Activated naive CD8-positive, alpha-beta T cell treated with anti-CD3 and anti-CD28 coated beads for 36 hours (primary cell): ENCODE results near the gene NPAS2. TPM values are rescaled to one million over a fixed set of nuclear protein-coding genes. Genes with fewer than 3 reads are reported as not detected.

Experiments used
- DNase-seq: peaks from one replicate; pipeline ENCODE4 v3.0.0; 2021
- H3K27ac Mint-ChIP-seq: one replicate; pipeline ENCODE4 v1.8.0; 2022; ENCODE audit warnings: mild to moderate bottlenecking, moderate library complexity, mixed read lengths
- H3K27me3 Mint-ChIP-seq: one replicate; pipeline ENCODE4 v1.8.0; 2022; ENCODE audit warnings: mild to moderate bottlenecking, mixed read lengths
- H3K36me3 Mint-ChIP-seq: one replicate; pipeline ENCODE4 v1.8.0; 2021; ENCODE audit warnings: mild to moderate bottlenecking, mixed read lengths
- H3K4me1 Mint-ChIP-seq: one replicate; pipeline ENCODE4 v1.8.0; 2021; ENCODE audit warnings: mixed read lengths
- H3K4me3 Mint-ChIP-seq: one replicate; pipeline ENCODE4 v1.8.0; 2022; ENCODE audit warnings: mild to moderate bottlenecking, moderate library complexity, mixed read lengths
- H3K9me3 Mint-ChIP-seq: one replicate; pipeline ENCODE4 v1.8.0; 2022; ENCODE audit warnings: mixed read lengths
- total RNA-seq, 2 experiments: library from RNA; stranded (reverse); gene quantifications; one replicate each; pipeline ENCODE4 v1.2.3, GENCODE V29; 2021

Gene NPAS2
- total RNA-seq, 2 experiments from 2014 or later, result 7.3 to 9.3 TPM

GRCh38 chr2:100786985-100787384 is 33.0 kb upstream of the NPAS2 start:
- Mint-ChIP-seq H3K36me3 (no peaks in the 10 kb centered on the region), H3K4me1 (no peaks in the 10 kb centered on the region), H3K27me3 (no peaks in the 10 kb centered on the region), H3K27ac (no peak overlapping the region), H3K4me3 (no peak overlapping the region), H3K9me3 (no peaks in the 10 kb centered on the region)
- no peak for DNase-seq

DNA sequence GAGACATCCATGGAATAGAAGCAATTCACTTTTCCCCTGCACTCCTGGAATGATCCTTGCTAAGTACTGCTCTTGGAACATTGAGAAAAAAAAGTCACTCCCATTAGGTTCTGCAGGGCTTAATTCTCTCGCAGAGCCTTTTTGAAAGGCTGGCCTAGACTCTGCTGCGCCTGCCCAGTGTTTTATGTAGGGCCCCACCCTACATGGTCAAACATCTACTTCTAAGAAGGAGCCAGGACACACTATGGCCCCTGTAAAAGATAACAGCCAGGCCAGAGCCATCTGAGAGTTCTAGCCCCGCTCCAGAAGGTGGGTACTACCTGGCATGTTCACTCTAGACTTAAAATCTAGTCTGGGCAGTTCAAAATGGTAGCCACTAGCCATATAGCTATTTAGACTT is 30.6 kb upstream of the NPAS2 start:
- no peaks in the 10 kb centered on the region for H3K4me1 Mint-ChIP-seq
- H3K27me3 Mint-ChIP-seq, result no peaks in the 10 kb centered on the region
- DNase-seq, result no peak
- no peaks in the 10 kb centered on the region for H3K36me3 Mint-ChIP-seq
- H3K9me3 Mint-ChIP-seq, result no peaks in the 10 kb centered on the region
- H3K27ac Mint-ChIP-seq, result no peak overlapping the region
- H3K4me3 Mint-ChIP-seq, result no peak overlapping the region

GRCh38 chr2:100791294-100791935 is 28.5 kb upstream of the NPAS2 start:
- no peaks in the 10 kb centered on the region for H3K27me3 Mint-ChIP-seq
- no peaks in the 10 kb centered on the region for H3K36me3 Mint-ChIP-seq
- no peaks in the 10 kb centered on the region for H3K9me3 Mint-ChIP-seq
- H3K27ac Mint-ChIP-seq, result no peak overlapping the region
- no peak for DNase-seq
- H3K4me1 Mint-ChIP-seq, result no peaks in the 10 kb centered on the region
- H3K4me3 Mint-ChIP-seq, result no peak overlapping the region

- Mint-ChIP-seq H3K4me1 (no peaks in the 10 kb centered on the region), H3K4me3 (no peak overlapping the region), H3K36me3 (no peaks in the 10 kb centered on the region), H3K27ac (no peak overlapping the region), H3K9me3 (no peaks in the 10 kb centered on the region), H3K27me3 (no peaks in the 10 kb centered on the region)
- DNase-seq, result no peak
Observed at GRCh38 chr2:100791936-100792308, 28.0 kb upstream of the NPAS2 start.

GRCh38 chr2:100793220-100793619 is 26.7 kb upstream of the NPAS2 start:
- Mint-ChIP-seq H3K4me1 (no peaks in the 10 kb centered on the region), H3K27me3 (no peaks in the 10 kb centered on the region), H3K36me3 (no peaks in the 10 kb centered on the region)

GRCh38 chr2:100793982-100794381 is 26.0 kb upstream of the NPAS2 start:
- H3K9me3 Mint-ChIP-seq, result no peaks in the 10 kb centered on the region
- H3K4me3 Mint-ChIP-seq, result no peak overlapping the region
- no peaks in the 10 kb centered on the region for H3K36me3 Mint-ChIP-seq
- no peaks in the 10 kb centered on the region for H3K4me1 Mint-ChIP-seq
- DNase-seq, result no peak
- no peak overlapping the region for H3K27ac Mint-ChIP-seq
- no peaks in the 10 kb centered on the region for H3K27me3 Mint-ChIP-seq

More at GRCh38 chr2:100793220-100793619, 26.7 kb upstream of the NPAS2 start:
- Mint-ChIP-seq H3K27ac (no peak overlapping the region), H3K4me3 (no peak overlapping the region), H3K9me3 (no peaks in the 10 kb centered on the region)
- DNase-seq, result no peak

DNA sequence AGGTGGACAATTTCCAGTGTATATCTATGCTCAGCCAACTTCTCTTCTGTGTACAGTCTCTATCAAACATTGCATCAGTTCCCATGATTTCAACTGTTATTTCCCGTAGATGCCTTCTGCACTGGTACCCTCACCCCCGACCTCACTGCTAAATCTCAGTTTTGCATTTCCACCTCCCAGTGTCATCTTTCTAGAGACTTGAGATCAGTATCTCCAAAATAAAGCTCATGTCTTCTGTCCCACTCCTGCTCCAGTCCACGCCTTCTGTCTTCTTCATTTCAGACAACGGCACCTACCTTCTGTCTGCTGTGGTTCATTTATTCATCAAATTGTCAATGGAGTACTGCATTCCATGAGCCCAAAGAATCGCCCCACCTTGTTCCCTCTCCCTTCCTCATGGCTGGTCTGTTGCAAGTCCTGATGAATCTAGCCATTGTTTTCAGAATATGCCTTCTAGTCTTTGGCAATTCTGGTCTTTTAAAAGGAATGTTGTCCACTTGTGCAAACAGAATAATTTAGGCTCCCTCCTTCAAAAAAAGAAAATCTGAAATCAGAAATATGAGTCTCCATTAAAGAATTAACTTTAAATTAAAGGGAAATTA is 23.3 kb upstream of the NPAS2 start:
- Mint-ChIP-seq H3K27me3 (no peaks in the 10 kb centered on the region), H3K9me3 (no peaks in the 10 kb centered on the region), H3K27ac (no peak overlapping the region), H3K4me3 (no peak overlapping the region), H3K4me1 (no peaks in the 10 kb centered on the region), H3K36me3 (no peaks in the 10 kb centered on the region)
- DNase-seq, result no peak

DNA sequence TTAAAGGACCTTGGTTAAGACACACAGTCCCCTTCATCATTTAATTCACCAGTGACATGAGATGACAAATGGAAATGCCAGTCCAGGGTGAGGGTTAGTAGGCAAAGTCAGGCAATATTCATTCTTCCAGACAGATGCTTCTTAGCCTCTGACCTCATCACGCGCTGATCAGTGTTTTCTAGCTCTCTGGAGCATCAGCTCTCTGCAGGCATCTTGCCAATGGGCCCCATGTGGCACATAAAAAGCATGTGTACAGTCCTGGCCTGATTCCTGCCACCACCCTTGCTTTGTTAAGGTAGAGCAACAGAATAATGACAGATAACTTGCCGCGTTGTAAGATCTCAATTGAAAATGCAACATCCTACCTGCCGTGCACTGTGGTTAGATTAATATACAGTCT is 20.3 kb upstream of the NPAS2 start:
- Mint-ChIP-seq H3K9me3 (no peaks in the 10 kb centered on the region), H3K4me3 (no peak overlapping the region), H3K4me1 (no peaks in the 10 kb centered on the region), H3K27me3 (no peaks in the 10 kb centered on the region), H3K36me3 (no peaks in the 10 kb centered on the region), H3K27ac (no peak overlapping the region)
- DNase-seq, result no peak

DNA sequence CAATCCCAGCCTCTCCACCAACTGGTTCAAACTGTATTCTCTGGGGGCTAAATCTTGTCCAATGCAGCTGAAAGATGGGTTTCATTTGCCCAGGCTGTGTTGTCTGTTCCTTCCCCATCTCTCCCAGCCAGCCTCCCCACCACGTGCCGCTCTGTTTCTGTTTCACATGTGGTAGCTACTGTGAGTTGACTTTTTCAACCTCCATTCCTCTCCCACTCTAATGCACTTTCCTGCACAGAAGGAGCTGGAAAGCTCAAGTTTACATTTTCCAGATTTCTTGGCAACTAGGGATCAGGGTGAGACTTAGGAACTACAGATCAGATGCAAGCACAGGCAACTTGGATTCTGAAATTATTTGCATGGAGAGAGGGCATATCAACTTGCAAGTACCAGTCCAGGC is 19.0 kb upstream of the NPAS2 start:
- no peaks in the 10 kb centered on the region for H3K9me3 Mint-ChIP-seq
- no peak overlapping the region for H3K27ac Mint-ChIP-seq
- no peaks in the 10 kb centered on the region for H3K4me1 Mint-ChIP-seq
- H3K4me3 Mint-ChIP-seq, result no peak overlapping the region
- no peaks in the 10 kb centered on the region for H3K27me3 Mint-ChIP-seq
- no peaks in the 10 kb centered on the region for H3K36me3 Mint-ChIP-seq
- no peak for DNase-seq

- H3K36me3 Mint-ChIP-seq, result no peaks in the 10 kb centered on the region
- DNase-seq, result no peak
- H3K27me3 Mint-ChIP-seq, result no peaks in the 10 kb centered on the region
- H3K9me3 Mint-ChIP-seq, result no peaks in the 10 kb centered on the region
- H3K4me1 Mint-ChIP-seq, result no peaks in the 10 kb centered on the region
- H3K4me3 Mint-ChIP-seq, result no peak overlapping the region
- no peak overlapping the region for H3K27ac Mint-ChIP-seq
Observed at GRCh38 chr2:100801402-100801801, 18.5 kb upstream of the NPAS2 start.

- Mint-ChIP-seq H3K27me3 (no peaks in the 10 kb centered on the region), H3K4me1 (no peaks in the 10 kb centered on the region), H3K36me3 (no peaks in the 10 kb centered on the region), H3K4me3 (no peak overlapping the region), H3K9me3 (no peaks in the 10 kb centered on the region), H3K27ac (no peak overlapping the region)
- DNase-seq, result no peak
Observed at GRCh38 chr2:100802066-100802465, 17.9 kb upstream of the NPAS2 start.

DNA sequence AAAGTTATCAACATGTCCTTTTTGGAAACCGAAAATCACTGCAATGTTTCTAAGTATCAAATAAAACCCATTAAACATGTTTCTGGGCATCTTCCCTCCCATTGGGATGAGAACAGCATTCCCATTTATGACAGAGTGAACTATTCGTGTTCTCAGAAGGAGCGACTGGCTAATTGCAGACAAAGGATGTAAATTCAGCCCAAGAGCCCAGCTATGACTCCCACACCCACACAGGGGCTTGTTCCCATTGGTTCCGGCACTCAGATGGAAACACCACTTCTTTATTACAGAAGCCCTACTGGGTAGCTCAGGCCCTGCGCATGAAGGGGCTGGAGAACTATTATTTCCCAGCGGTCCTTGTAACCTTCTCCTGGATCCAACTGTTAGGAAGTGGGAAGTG is 16.6 kb upstream of the NPAS2 start:
- DNase-seq, result no peak
- H3K27me3 Mint-ChIP-seq, result no peaks in the 10 kb centered on the region
- H3K4me1 Mint-ChIP-seq, result no peaks in the 10 kb centered on the region
- no peak overlapping the region for H3K4me3 Mint-ChIP-seq
- H3K9me3 Mint-ChIP-seq, result no peaks in the 10 kb centered on the region
- H3K36me3 Mint-ChIP-seq, result no peaks in the 10 kb centered on the region
- H3K27ac Mint-ChIP-seq, result no peak overlapping the region

DNA sequence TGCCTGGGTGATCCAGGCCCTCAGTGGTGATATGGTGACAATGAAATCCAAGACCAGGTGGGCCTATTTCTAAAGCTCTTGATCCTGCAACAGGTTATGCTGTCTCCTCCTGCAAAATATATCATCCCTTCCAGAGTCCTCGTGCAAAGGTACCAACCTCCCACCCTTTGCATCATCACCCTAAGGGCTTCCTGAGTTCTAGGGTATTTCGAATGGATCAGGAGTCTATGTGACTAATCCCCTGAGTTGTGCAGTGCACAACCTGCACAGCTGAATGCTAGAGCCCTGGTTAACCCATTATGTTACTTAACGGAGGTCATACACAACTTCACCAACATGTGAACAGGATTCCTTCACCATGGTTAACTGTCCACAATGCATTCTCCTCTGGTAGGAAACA is 13.4 kb upstream of the NPAS2 start:
- no peaks in the 10 kb centered on the region for H3K9me3 Mint-ChIP-seq
- H3K36me3 Mint-ChIP-seq, result no peaks in the 10 kb centered on the region
- no peak overlapping the region for H3K27ac Mint-ChIP-seq
- DNase-seq, result no peak
- H3K4me3 Mint-ChIP-seq, result no peak overlapping the region
- H3K27me3 Mint-ChIP-seq, result no peaks in the 10 kb centered on the region
- no peaks in the 10 kb centered on the region for H3K4me1 Mint-ChIP-seq

- H3K4me1 Mint-ChIP-seq, result peaks cover 5% of the 10 kb centered on the region
- no peak for DNase-seq
- H3K27ac Mint-ChIP-seq, result no peak overlapping the region
- no peaks in the 10 kb centered on the region for H3K36me3 Mint-ChIP-seq
- no peaks in the 10 kb centered on the region for H3K9me3 Mint-ChIP-seq
- no peak overlapping the region for H3K4me3 Mint-ChIP-seq
- H3K27me3 Mint-ChIP-seq, result no peaks in the 10 kb centered on the region
Observed at GRCh38 chr2:100807707-100808106, 12.2 kb upstream of the NPAS2 start.

GRCh38 chr2:100808582-100808981 is 11.4 kb upstream of the NPAS2 start:
- Mint-ChIP-seq H3K4me3 (no peak overlapping the region), H3K27ac (no peak overlapping the region), H3K36me3 (no peaks in the 10 kb centered on the region), H3K9me3 (no peaks in the 10 kb centered on the region), H3K4me1 (peaks cover 10% of the 10 kb centered on the region), H3K27me3 (no peaks in the 10 kb centered on the region)
- no peak for DNase-seq

GRCh38 chr2:100809506-100809905 is 10.4 kb upstream of the NPAS2 start:
- Mint-ChIP-seq H3K9me3 (no peaks in the 10 kb centered on the region), H3K27ac (no peak overlapping the region), H3K4me3 (no peak overlapping the region), H3K27me3 (no peaks in the 10 kb centered on the region), H3K36me3 (no peaks in the 10 kb centered on the region), H3K4me1 (peaks cover 16% of the 10 kb centered on the region)
- no peak for DNase-seq
